GM12878 (cell line): Measurements from ENCODE around the gene MYO1E. TPM values are rescaled to one million over a fixed set of nuclear protein-coding genes. Genes with fewer than 3 reads are reported as not detected.

ENCODE experiments used
- BCL3 ChIP-seq: IDR thresholded peaks from 2 replicates; pipeline ENCODE4 v1.6.1; 2011; ENCODE audit warnings: borderline replicate concordance, low read depth, mild to moderate bottlenecking, moderate library complexity, low read length; ENCODE audit not compliant: insufficient read depth, poor library complexity, severe bottlenecking
- BHLHE40 ChIP-seq, 2 experiments: fragments of 450-650 bp in 1 of 2; IDR thresholded peaks; 2 replicates each; pipeline ENCODE4 v1.6.1; 2011 to 2017; ENCODE audit warnings: low read depth in 2 of 2, borderline replicate concordance in 1 of 2, improper control_type of control experiment in 1 of 2, low read length in 1 of 2, mild to moderate bottlenecking in 1 of 2
- CREB1 ChIP-seq: IDR thresholded peaks from 2 replicates; pipeline ENCODE4 v1.6.1; 2012; ENCODE audit warnings: low read depth, mild to moderate bottlenecking, inconsistent platforms
- CUX1 ChIP-seq: IDR thresholded peaks from 2 replicates; pipeline ENCODE4 v1.6.1; 2012; ENCODE audit warnings: improper control_type of control experiment, low read depth, low read length; ENCODE audit not compliant: insufficient replicate concordance
- NFYB ChIP-seq: IDR thresholded peaks from 2 replicates; pipeline ENCODE4 v1.6.1; 2011; ENCODE audit warnings: low read depth, mild to moderate bottlenecking, low read length, improper control_type of control experiment, moderate library complexity; ENCODE audit not compliant: insufficient read depth
- NRF1 ChIP-seq: conservative IDR thresholded peaks from 2 replicates; pipeline ENCODE4 v1.6.1; 2011; ENCODE audit warnings: mild to moderate bottlenecking, low read depth, low read length, improper control_type of control experiment
- RELB ChIP-seq: fragments of 450-650 bp; IDR thresholded peaks from 2 replicates; pipeline ENCODE4 v1.6.1; 2017; ENCODE audit warnings: low read depth, mild to moderate bottlenecking, moderate library complexity
- SMARCA5 ChIP-seq: fragments of 450-650 bp; IDR thresholded peaks from 2 replicates; pipeline ENCODE4 v1.6.1; 2017; ENCODE audit warnings: mild to moderate bottlenecking
- SMC3 ChIP-seq: IDR thresholded peaks from 2 replicates; pipeline ENCODE4 v1.6.1; 2011; ENCODE audit warnings: low read length, improper control_type of control experiment, borderline replicate concordance
- USF2 ChIP-seq: IDR thresholded peaks from 2 replicates; pipeline ENCODE4 v1.6.1; 2011; ENCODE audit warnings: low read depth, low read length, improper control_type of control experiment, borderline replicate concordance
- ZBTB40 ChIP-seq: fragments of 450-650 bp; IDR thresholded peaks from 2 replicates; pipeline ENCODE4 v1.6.1; 2016; ENCODE audit warnings: mild to moderate bottlenecking, moderate library complexity, borderline replicate concordance
- ZNF207 ChIP-seq: fragments of 450-650 bp; IDR thresholded peaks from 2 replicates; pipeline ENCODE4 v1.6.1; 2014; ENCODE audit warnings: antibody characterized with exemption, mild to moderate bottlenecking, borderline replicate concordance
- ZNF217 ChIP-seq: fragments of 450-650 bp; IDR thresholded peaks from 2 replicates; pipeline ENCODE4 v1.6.1; 2017; ENCODE audit warnings: antibody characterized with exemption, mild to moderate bottlenecking
- polyA plus RNA-seq, 11 experiments: library from polyadenylated mRNA; depleted of rRNA in 4 of 11; unstranded in 6 of 11; stranded (reverse) in 5 of 11; fragments of >200 nt; fragmentation: Nextera tagmentation in 4 of 11; fragmentation: Illumina TruSeq in 1 of 11; extraction: Ambion mirVana in 4 of 11; extraction: Trizol in 1 of 11; gene quantifications; 1 replicate in 1 of 11; 2 replicates in 10 of 11; pipeline versions ENCODE4 v1.2.1 to v1.2.3, GENCODE V29; 2011 to 2016; ENCODE audit warnings: inconsistent platforms in 2 of 11, missing spikeins in 2 of 11, low read depth in 1 of 11
- total RNA-seq, 4 experiments: library from RNA; depleted of rRNA in 3 of 4; stranded (reverse); fragments of >200 nt in 3 of 4; fragmentation: Illumina TruSeq in 1 of 4; extraction: Trizol in 1 of 4; gene quantifications; 2 replicates each; pipeline versions ENCODE4 v1.2.1 to v1.2.3, GENCODE V29; 2013 to 2021

The MYO1E gene
- total and polyA plus RNA-seq, 10 of the 15 experiments (the other 5 are each of a cell fraction or from before 2014, with no cell fraction given): 10.3 to 266 (median 64.9) TPM

GRCh38 chr15:59138243-59138642 lies 234.4 kb downstream of the MYO1E start (continued):
- TF ChIP-seq CUX1 (no peak), BCL3 (no peak), CREB1 (no peak), ZNF217 (no peak), USF2 (no peak), BHLHE40 (IDR thresholded peaks at IDR 0.05; ENCODE audit: borderline replicate concordance in 1 of 2, low read depth in 2 of 2, low read length in 1 of 2) (peak in 1 of 2 experiments; percentile 19; a peak in 1 of 4 replicates), ZBTB40 (no peak), NRF1 (no peak), NFYB (no peak), SMARCA5 (no peak), ZNF207 (no peak), RELB (no peak), SMC3 (peak; percentile 73; the same call in 1 of the 2 replicates)
